MG63 (cell line): ENCODE results near the gene BOC. TPM values are rescaled to one million over a fixed set of nuclear protein-coding genes. Genes with fewer than 3 reads are reported as not detected.

Source experiments
- DNase-seq: peaks from one replicate; pipeline ENCODE4 v3.0.0-alpha.2; 2020
- H3K27me3 ChIP-seq: fragments of 250-450 bp; sonication (Bioruptor Pico); 2 replicates; pipeline ENCODE4 v1.5.1; 2020; ENCODE audit warnings: mild to moderate bottlenecking, moderate library complexity
- H3K36me3 ChIP-seq: fragments of 250-450 bp; sonication (Bioruptor Pico); 2 replicates; pipeline ENCODE4 v1.5.1; 2020; ENCODE audit warnings: mild to moderate bottlenecking, moderate library complexity
- H3K4me3 ChIP-seq: fragments of 250-450 bp; sonication (Bioruptor Pico); 2 replicates; pipeline ENCODE4 v1.5.1; 2020; ENCODE audit warnings: mild to moderate bottlenecking, moderate library complexity
- H3K9me3 ChIP-seq: fragments of 250-450 bp; sonication (Bioruptor Pico); 2 replicates; pipeline ENCODE4 v1.5.1; 2020; ENCODE audit warnings: mild to moderate bottlenecking, moderate library complexity
- total RNA-seq: library from RNA; depleted of rRNA; stranded (reverse); fragments of >200 nt; shearing (Covaris generic); gene quantifications from 2 replicates; pipeline ENCODE4 v1.2.3, GENCODE V29; 2014; ENCODE audit warnings: low replicate concordance; rRNA removed

Gene BOC
- total RNA-seq, 1 experiment from 2014 or later: 1.4 TPM

GRCh38 chr3:113310960-113311359 is 99.6 kb downstream of the BOC start:
- H3K4me3 ChIP-seq: no peak overlapping the region
- H3K27me3 ChIP-seq: no peaks in the 10 kb centered on the region
- no peak for DNase-seq
- no peaks in the 10 kb centered on the region; the same call in 1 of the 2 replicates for H3K36me3 ChIP-seq
- peaks cover 17% of the 10 kb centered on the region for H3K9me3 ChIP-seq

- Histone ChIP-seq H3K9me3 (peaks cover 19% of the 10 kb centered on the region), H3K27me3 (no peaks in the 10 kb centered on the region), H3K4me3 (no peak overlapping the region), H3K36me3 (no peaks in the 10 kb centered on the region)
- DNase-seq: no peak
These were observed 101.1 kb downstream of the BOC start for GRCh38 chr3:113312416-113312815.

GRCh38 chr3:113314923-113315322 is 103.6 kb downstream of the BOC start:
- no peak for DNase-seq
- H3K36me3 ChIP-seq: no peaks in the 10 kb centered on the region
- H3K4me3 ChIP-seq: no peak overlapping the region
- H3K9me3 ChIP-seq: peaks cover 19% of the 10 kb centered on the region
- H3K27me3 ChIP-seq: no peaks in the 10 kb centered on the region

- Histone ChIP-seq H3K9me3 (no peaks in the 10 kb centered on the region), H3K27me3 (no peaks in the 10 kb centered on the region), H3K36me3 (peaks cover 3% of the 10 kb centered on the region; the same call in 1 of the 2 replicates), H3K4me3 (no peak overlapping the region)
- DNase-seq: no peak
These were observed 118.4 kb downstream of the BOC start for GRCh38 chr3:113329757-113330156.

GRCh38 chr3:113330742-113331141 is 119.4 kb downstream of the BOC start:
- DNase-seq: no peak
- no peaks in the 10 kb centered on the region for H3K27me3 ChIP-seq
- no peaks in the 10 kb centered on the region for H3K9me3 ChIP-seq
- no peak overlapping the region for H3K4me3 ChIP-seq
- peaks cover 3% of the 10 kb centered on the region; the same call in 1 of the 2 replicates for H3K36me3 ChIP-seq

- Histone ChIP-seq H3K9me3 (no peaks in the 10 kb centered on the region), H3K4me3 (no peak overlapping the region), H3K36me3 (peaks cover 3% of the 10 kb centered on the region; the same call in 1 of the 2 replicates), H3K27me3 (no peaks in the 10 kb centered on the region)
- no peak for DNase-seq
These were observed 119.8 kb downstream of the BOC start for GRCh38 chr3:113331187-113331586.

Other genes starting within 250 kb of the BOC start
- gene CD200R1, start 236.5 kb upstream of the BOC start, total RNA-seq: 0.36 and 0.67 TPM in 2 replicates
- gene GTPBP8, start 220.6 kb upstream of the BOC start, total RNA-seq: 52.1 and 54.8 TPM in 2 replicates
- gene CFAP44, start 229.9 kb downstream of the BOC start, total RNA-seq: 0.23 and 1.8 TPM in 2 replicates